Subcutaneous abdominal adipose tissue (tissue), 5 donors: ENCODE data around the gene VASN.

Experiments used
- H3K27ac ChIP-seq: one replicate; pipeline ENCODE4 v1.7.0; 2013; ENCODE audit warnings: low read depth, mild to moderate bottlenecking, inconsistent platforms, low read length, moderate library complexity
- H3K27me3 ChIP-seq, 5 donors: one replicate each; pipeline ENCODE4 v1.7.0; 2013; ENCODE audit warnings: low read length in 5 of 5, inconsistent platforms in 1 of 5; ENCODE audit not compliant: control insufficient read depth in 5 of 5, insufficient read depth in 4 of 5
- H3K36me3 ChIP-seq, 5 donors: one replicate each; pipeline ENCODE4 v1.7.0; 2013; ENCODE audit warnings: low read length in 5 of 5; ENCODE audit not compliant: control insufficient read depth in 5 of 5, insufficient read depth in 5 of 5
- H3K4me1 ChIP-seq, 5 donors: one replicate each; pipeline ENCODE4 v1.7.0; 2013; ENCODE audit warnings: low read length in 5 of 5, mild to moderate bottlenecking in 3 of 5, moderate library complexity in 1 of 5; ENCODE audit not compliant: control insufficient read depth in 5 of 5, insufficient read depth in 5 of 5
- H3K4me3 ChIP-seq, 5 donors: one replicate each; pipeline ENCODE4 v1.7.0; 2013; ENCODE audit warnings: low read length in 5 of 5, low read depth in 1 of 5
- H3K9ac ChIP-seq, 5 donors: one replicate each; pipeline ENCODE4 v1.7.0; 2013; ENCODE audit warnings: low read length in 5 of 5, mild to moderate bottlenecking in 4 of 5, moderate library complexity in 3 of 5
- H3K9me3 ChIP-seq, 5 donors: one replicate each; pipeline ENCODE4 v1.7.0; 2013; ENCODE audit warnings: low read length in 5 of 5; ENCODE audit not compliant: control insufficient read depth in 5 of 5
- donor health status: healthy.
- donor health status: healthy.
- donor health status: healthy.
- donor health status: healthy.
- donor health status: healthy.

Gene VASN

GRCh38 chr16:4401510-4401909, 29.9 kb downstream of the VASN start:
- Histone ChIP-seq H3K9ac (no peak overlapping the region), H3K4me1 (peaks cover 0 to 17% (median 12%) of the 10 kb centered on the region in 5 donors), H3K36me3 (peaks cover 0 to 57% (median 31%) of the 10 kb centered on the region in 5 donors), H3K9me3 (no peaks in the 10 kb centered on the region), H3K27ac (no peak overlapping the region), H3K27me3 (no peaks in the 10 kb centered on the region), H3K4me3 (no peak overlapping the region)

DNA sequence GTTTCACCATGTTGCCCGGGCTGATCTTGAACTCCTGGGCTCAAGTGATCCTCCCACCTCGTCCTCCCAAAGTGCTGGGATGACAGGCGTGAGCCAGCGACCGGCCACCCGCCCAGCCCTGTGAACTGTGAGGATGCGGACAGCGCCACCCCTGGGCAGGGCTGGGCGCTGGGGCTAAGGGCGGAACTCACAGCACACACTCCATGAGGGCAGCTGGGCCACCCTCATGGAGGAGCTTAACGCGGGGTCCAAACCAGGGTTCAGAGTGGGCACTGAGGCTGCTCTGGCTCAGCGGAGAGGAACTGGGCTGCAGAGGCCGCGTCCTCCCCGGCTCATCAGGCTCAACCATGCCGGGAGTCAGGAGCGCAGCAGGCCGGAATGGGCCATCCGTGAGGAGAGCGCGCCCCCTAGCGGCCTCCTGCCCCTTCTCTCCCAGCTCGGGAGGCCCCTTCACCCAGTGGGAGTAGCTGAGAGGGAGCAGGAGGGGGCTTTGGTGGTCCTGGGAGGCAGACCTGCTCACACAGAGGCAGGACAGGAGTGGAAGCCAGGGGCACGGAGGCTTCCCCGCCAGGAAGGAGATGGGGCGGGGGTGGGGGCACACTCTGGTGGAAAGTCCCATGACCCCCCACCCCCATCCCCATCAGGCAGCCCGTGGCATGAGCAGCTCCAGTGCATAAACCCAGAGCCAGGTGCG, 30.9 kb downstream of the VASN start:
- Histone ChIP-seq H3K27ac (no peak overlapping the region), H3K36me3 (peaks cover 0 to 58% (median 34%) of the 10 kb centered on the region in 5 donors), H3K4me3 (no peak overlapping the region), H3K27me3 (no peaks in the 10 kb centered on the region), H3K9me3 (no peaks in the 10 kb centered on the region), H3K9ac (no peak overlapping the region), H3K4me1 (peaks cover 0 to 17% (median 12%) of the 10 kb centered on the region in 5 donors)

GRCh38 chr16:4403133-4403949, 31.7 kb downstream of the VASN start:
- H3K9ac ChIP-seq: no peak overlapping the region
- no peak overlapping the region for H3K4me3 ChIP-seq
- H3K9me3 ChIP-seq: no peaks in the 10 kb centered on the region
- no peak overlapping the region for H3K27ac ChIP-seq
- H3K27me3 ChIP-seq: no peaks in the 10 kb centered on the region
- peaks cover 0 to 20% (median 12%) of the 10 kb centered on the region in 5 donors for H3K4me1 ChIP-seq
- H3K36me3 ChIP-seq: peaks cover 0 to 66% (median 39%) of the 10 kb centered on the region in 5 donors

DNA sequence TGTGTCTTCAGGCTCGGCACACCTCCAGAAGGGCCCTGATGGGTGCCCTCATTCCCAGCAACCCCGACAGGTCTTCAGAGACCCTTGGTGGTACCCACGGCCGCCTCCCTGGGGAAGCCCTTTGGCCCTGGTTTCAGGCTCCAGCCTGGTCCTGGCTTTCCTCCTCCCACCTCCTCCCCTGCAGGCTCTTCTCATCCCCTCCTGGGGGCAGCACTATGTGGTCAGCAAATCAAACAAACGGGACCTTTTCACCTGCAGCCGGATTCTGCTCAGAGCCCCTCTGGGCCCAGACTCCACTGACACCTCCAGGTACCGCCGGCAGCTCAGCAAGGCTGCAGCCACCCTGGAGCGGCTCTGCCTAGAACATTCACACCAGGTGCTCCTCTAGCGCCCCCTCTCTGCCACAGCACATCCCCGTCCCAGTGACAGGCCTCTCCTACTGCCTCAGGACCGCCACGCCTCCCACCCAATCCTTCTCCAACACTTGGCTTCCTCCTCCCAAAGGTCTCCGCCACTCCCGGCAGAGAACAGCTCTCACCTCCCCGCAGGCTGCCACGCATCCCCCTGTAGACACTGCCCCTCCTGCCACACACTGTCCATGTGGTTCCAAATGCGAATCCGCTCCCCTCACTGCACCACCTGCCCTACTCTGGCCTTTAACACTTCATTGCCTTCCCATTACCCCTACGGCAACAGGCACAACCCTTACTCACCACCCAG, 32.8 kb downstream of the VASN start:
- Histone ChIP-seq H3K9me3 (no peaks in the 10 kb centered on the region), H3K4me1 (peaks cover 0 to 15% (median 9%) of the 10 kb centered on the region in 5 donors), H3K9ac (no peak overlapping the region), H3K27me3 (no peaks in the 10 kb centered on the region), H3K36me3 (peaks cover 0 to 74% (median 43%) of the 10 kb centered on the region in 5 donors), H3K4me3 (no peak overlapping the region), H3K27ac (no peak overlapping the region)

DNA sequence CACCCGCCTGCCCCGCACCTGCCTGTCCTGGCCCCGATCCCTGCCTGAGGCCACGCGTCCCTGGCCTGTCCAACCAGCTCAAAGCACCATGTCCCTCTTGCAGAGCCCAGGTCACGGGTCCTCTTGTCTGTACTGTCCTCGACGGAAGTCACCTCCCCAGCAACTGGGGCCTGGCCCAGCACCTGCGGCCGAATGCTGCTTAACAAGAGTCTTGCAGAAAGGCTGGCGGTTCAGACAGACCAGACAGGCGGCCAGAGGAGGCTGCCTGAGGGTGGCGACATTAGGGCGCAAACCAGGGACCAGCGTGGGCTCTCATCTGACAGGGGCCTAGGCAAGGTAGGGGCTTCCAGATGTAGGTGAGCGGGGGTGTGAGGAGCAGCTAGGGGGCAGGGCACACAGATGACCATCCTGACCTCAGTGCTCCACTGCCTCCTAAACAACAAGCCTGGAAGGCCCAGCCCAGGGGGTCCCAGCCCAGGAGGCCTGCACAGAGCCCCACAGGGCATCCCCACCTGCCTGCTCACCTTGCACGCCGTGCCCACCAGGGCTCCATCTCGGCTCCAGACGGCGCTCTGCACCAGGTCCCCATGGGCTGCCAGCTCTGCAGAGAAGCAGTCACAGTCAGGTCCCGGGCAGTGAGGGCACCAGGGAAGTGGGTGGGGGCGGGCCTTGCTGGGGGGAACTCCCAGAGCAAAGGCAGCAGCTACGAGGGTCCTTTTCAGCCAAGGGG, 33.5 kb downstream of the VASN start:
- peaks cover 0 to 14% (median 4%) of the 10 kb centered on the region in 5 donors for H3K4me1 ChIP-seq
- H3K27me3 ChIP-seq: no peaks in the 10 kb centered on the region
- H3K9ac ChIP-seq: no peak overlapping the region
- H3K36me3 ChIP-seq: peaks cover 0 to 77% (median 45%) of the 10 kb centered on the region in 5 donors
- no peak overlapping the region for H3K4me3 ChIP-seq
- H3K27ac ChIP-seq: no peak overlapping the region
- H3K9me3 ChIP-seq: no peaks in the 10 kb centered on the region

- H3K36me3 ChIP-seq: peaks cover 0 to 88% (median 46%) of the 10 kb centered on the region in 5 donors
- H3K4me1 ChIP-seq: peaks cover 0 to 20% (median 14%) of the 10 kb centered on the region in 5 donors
- no peaks in the 10 kb centered on the region for H3K9me3 ChIP-seq
- no peak overlapping the region for H3K4me3 ChIP-seq
- no peak overlapping the region for H3K27ac ChIP-seq
- H3K27me3 ChIP-seq: no peaks in the 10 kb centered on the region
- H3K9ac ChIP-seq: no peak overlapping the region
These were observed 36.1 kb downstream of the VASN start for GRCh38 chr16:4407543-4408322.

DNA sequence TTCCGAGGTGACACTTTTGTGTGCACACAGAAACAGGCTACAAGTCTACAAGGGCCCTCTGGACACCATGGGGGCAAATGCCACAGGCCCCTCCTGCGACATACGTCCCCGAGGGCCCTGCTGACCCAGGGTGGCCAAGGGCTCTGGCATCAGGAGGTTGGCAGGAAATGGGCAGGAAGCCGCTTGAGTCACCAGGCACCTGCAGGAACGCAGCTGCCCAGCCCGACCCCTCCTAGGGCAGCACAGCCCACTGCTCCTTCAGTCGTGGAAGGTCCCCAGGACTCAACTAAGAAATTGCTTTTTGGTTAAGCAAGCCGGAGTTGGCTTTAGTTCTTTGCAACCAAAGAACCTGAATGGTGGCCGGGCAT, 36.7 kb downstream of the VASN start:
- peaks cover 0 to 88% (median 46%) of the 10 kb centered on the region in 5 donors for H3K36me3 ChIP-seq
- H3K4me1 ChIP-seq: peaks cover 0 to 20% (median 14%) of the 10 kb centered on the region in 5 donors
- no peak overlapping the region for H3K27ac ChIP-seq

GRCh38 chr16:4409081-4409932, 37.7 kb downstream of the VASN start:
- Histone ChIP-seq H3K9me3 (no peaks in the 10 kb centered on the region), H3K4me1 (peaks cover 0 to 20% (median 14%) of the 10 kb centered on the region in 5 donors), H3K27me3 (no peaks in the 10 kb centered on the region), H3K9ac (no peak overlapping the region), H3K27ac (no peak overlapping the region), H3K36me3 (peaks cover 0 to 79% (median 40%) of the 10 kb centered on the region in 5 donors), H3K4me3 (no peak overlapping the region)

More for the DNA sequence above, 36.7 kb downstream of the VASN start:
- H3K9me3 ChIP-seq: no peaks in the 10 kb centered on the region
- no peak overlapping the region for H3K4me3 ChIP-seq
- no peaks in the 10 kb centered on the region for H3K27me3 ChIP-seq
- no peak overlapping the region for H3K9ac ChIP-seq
